PC-3 (cell line): Measurements from ENCODE around the gene GC.

Experiments
- EZH2 ChIP-seq: fragments of 300-600 bp; sonication (generic); IDR thresholded peaks from one replicate; pipeline ENCODE4 v1.6.1; 2017; ENCODE audit warnings: antibody characterized with exemption, mild to moderate bottlenecking, low read length; ENCODE audit not compliant: unreplicated experiment
- EZH2phosphoT487 ChIP-seq: fragments of 300-600 bp; sonication (generic); IDR thresholded peaks from 2 replicates; pipeline ENCODE4 v1.6.1; 2018; ENCODE audit warnings: mild to moderate bottlenecking, antibody characterized with exemption, low read length, borderline replicate concordance
- TF ChIP-seq, protein P1 (sequence below): fragments of 300-600 bp; sonication (generic); conservative IDR thresholded peaks from 2 replicates; pipeline ENCODE4 v1.5.1; 2017; ENCODE audit warnings: antibody characterized with exemption, low read depth, mild to moderate bottlenecking, low read length

DNA sequence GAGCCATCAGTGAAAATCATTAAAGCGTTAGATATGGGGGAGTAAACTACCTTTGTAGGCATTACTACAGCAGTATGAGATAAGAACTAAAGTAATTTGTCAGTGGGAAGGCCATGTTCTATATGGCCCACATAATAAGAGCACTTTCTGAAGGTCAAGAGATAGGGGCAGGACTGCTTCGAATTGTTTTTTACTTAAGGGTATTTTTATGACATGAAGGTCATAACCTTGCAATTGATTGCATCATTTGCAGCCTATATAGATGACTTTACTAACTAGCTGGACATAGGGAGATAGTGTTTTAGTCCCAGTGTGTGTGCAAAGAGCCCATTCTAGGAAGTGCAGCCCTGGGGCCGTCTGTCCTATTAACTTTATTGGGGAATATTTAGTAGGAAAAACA lies 23.6 kb upstream of the GC start:
- TF ChIP-seq, protein P1, sequence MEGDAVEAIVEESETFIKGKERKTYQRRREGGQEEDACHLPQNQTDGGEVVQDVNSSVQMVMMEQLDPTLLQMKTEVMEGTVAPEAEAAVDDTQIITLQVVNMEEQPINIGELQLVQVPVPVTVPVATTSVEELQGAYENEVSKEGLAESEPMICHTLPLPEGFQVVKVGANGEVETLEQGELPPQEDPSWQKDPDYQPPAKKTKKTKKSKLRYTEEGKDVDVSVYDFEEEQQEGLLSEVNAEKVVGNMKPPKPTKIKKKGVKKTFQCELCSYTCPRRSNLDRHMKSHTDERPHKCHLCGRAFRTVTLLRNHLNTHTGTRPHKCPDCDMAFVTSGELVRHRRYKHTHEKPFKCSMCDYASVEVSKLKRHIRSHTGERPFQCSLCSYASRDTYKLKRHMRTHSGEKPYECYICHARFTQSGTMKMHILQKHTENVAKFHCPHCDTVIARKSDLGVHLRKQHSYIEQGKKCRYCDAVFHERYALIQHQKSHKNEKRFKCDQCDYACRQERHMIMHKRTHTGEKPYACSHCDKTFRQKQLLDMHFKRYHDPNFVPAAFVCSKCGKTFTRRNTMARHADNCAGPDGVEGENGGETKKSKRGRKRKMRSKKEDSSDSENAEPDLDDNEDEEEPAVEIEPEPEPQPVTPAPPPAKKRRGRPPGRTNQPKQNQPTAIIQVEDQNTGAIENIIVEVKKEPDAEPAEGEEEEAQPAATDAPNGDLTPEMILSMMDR = no peak
- TF ChIP-seq EZH2 = no peak
- TF ChIP-seq EZH2phosphoT487 = no peak
